Fibroblast of the aortic adventitia (primary cell): ENCODE results near the gene RMI2. TPM values are rescaled to one million over a fixed set of nuclear protein-coding genes. Genes with fewer than 3 reads are reported as not detected.

ENCODE experiments used
- DNase-seq: peaks from one replicate; pipeline ENCODE4 v3.0.0-alpha.2; 2010; ENCODE audit warnings: low read depth
- H3K4me3 ChIP-seq: 2 replicates; pipeline ENCODE4 v1.5.1; 2011; ENCODE audit warnings: low read depth, mild to moderate bottlenecking, control low read depth, low read length, moderate library complexity
- total RNA-seq: library from RNA; depleted of rRNA; stranded (reverse); fragments of >200 nt; gene quantifications from 2 replicates; pipeline ENCODE4 v1.2.3, GENCODE V29; 2012; ENCODE audit warnings: low replicate concordance
- TF ChIP-seq, protein P1 (sequence below): IDR thresholded peaks from 2 replicates; pipeline ENCODE4 v1.5.1; 2011; ENCODE audit warnings: mild to moderate bottlenecking, low read length, control low read depth, inconsistent platforms; ENCODE audit not compliant: insufficient read depth

Gene RMI2
- total RNA-seq, 1 donor = 24.4 TPM

- TF ChIP-seq, protein P1, sequence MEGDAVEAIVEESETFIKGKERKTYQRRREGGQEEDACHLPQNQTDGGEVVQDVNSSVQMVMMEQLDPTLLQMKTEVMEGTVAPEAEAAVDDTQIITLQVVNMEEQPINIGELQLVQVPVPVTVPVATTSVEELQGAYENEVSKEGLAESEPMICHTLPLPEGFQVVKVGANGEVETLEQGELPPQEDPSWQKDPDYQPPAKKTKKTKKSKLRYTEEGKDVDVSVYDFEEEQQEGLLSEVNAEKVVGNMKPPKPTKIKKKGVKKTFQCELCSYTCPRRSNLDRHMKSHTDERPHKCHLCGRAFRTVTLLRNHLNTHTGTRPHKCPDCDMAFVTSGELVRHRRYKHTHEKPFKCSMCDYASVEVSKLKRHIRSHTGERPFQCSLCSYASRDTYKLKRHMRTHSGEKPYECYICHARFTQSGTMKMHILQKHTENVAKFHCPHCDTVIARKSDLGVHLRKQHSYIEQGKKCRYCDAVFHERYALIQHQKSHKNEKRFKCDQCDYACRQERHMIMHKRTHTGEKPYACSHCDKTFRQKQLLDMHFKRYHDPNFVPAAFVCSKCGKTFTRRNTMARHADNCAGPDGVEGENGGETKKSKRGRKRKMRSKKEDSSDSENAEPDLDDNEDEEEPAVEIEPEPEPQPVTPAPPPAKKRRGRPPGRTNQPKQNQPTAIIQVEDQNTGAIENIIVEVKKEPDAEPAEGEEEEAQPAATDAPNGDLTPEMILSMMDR = no peak
- DNase-seq = no peak
- H3K4me3 ChIP-seq = no peak overlapping the region
Measured at GRCh38 chr16:11319529-11320146, 25.6 kb upstream of the RMI2 start.

DNA sequence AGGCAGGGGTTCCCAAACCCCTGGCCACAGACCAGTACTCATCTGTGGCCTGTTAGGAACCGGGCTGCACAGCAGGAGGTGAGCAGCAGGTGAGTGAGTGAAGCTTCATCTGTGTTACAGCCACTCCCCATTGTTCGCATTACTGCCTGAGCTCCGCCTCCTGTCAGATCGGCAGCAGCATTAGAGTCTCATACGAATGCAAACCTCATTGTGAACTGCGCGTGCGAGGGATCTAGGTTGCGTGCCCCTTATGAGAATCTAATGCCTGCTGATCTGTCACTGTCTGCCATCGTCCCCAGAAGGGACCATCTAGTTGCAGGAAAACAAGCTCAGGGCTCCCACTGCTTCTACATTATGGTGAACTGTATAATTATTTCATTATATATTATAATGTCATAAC is 25.1 kb upstream of the RMI2 start:
- TF ChIP-seq, protein P1 = no peak
- DNase-seq = no peak
- no peak overlapping the region for H3K4me3 ChIP-seq

GRCh38 chr16:11321662-11322061 is 23.6 kb upstream of the RMI2 start:
- no peak for DNase-seq
- TF ChIP-seq, protein P1 = no peak
- no peak overlapping the region for H3K4me3 ChIP-seq

GRCh38 chr16:11322823-11323222 is 22.4 kb upstream of the RMI2 start:
- no peak for DNase-seq
- TF ChIP-seq, protein P1 = no peak
- H3K4me3 ChIP-seq = no peak overlapping the region

DNA sequence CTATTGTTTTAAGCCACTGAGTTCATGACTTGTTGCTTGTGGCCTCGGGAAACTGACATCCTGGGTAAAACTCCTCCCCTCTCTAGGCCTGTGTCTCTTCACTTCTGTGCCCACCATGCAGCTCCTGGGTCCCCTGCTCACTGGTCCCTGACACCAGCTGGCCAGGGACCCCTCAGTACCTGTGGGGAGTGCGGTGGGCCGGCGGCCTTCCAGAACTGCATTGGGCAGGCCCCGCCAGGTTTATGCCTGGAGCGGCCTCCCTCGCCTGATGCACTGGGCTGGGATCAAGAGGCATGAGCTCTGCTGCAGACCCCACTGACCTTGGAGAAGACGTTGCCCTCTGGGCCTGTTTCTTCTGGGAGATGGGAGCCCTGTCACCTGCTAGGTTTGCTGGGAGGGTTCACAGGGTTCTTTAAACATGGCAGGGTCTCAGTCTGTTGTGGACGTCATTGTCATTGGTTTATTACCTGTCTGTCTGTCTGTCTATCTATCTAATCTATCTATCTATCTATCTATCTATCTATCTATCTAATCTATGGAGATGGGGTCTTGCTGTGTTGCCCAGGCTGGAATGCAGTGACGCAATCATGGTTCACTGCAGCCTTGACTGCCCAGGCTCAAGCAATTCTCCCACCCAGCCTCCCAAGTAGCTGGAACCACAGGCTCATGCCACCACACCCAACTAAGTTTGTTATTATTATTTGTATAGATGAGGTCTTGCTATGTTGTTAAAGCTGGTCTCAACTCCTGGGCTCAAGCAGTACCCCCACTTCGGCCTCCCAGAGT is 21.5 kb upstream of the RMI2 start:
- TF ChIP-seq, protein P1 = no peak
- no peak overlapping the region for H3K4me3 ChIP-seq
- DNase-seq = no peak

DNA sequence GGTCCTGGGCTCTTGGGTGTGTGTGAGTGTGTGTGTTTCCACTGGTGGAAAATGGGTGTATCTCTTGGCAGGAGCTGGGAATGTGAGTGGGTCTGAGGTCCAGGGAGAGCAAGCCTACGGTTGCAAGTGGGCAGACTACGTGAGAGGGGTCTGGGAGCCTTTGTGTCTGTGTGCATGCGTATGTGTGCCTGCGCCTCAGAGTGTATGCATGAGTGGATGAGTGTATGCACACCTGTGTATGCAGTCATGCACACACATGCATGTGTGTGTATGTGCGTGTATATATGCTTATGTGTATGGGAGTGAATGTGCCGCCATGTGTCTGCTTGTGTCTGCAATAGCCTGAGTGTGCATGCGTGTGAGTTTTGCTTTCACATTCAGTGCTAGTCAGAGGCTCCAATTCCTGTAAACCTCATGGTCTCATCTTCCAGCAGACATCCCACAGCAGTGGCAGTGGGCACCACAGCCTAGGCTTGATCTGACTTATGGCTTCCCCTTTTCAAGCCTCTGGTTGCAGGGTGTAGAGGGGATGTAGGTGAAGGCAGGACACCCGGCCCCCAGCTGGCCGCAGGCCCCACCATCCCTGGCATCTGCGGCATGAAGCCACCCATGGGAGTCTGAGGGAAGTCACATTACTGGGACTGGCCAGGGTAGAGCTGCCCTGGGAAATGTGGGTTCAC is 19.7 kb upstream of the RMI2 start:
- no peak overlapping the region for H3K4me3 ChIP-seq
- no peak for DNase-seq
- TF ChIP-seq, protein P1 = no peak
